K562 (cell line): Measurements from ENCODE around the gene DBF4B. TPM values are rescaled to one million over a fixed set of nuclear protein-coding genes. Genes with fewer than 3 reads are reported as not detected.

Experiments used
- HCFC1 ChIP-seq: IDR thresholded peaks from 2 replicates; pipeline ENCODE4 v1.6.1; 2012; ENCODE audit warnings: low read depth, low read length, improper control_type of control experiment
- MEF2A ChIP-seq: IDR thresholded peaks from 2 replicates; pipeline ENCODE4 v1.6.1; 2011; ENCODE audit warnings: low read depth, mild to moderate bottlenecking, low read length, moderate library complexity; ENCODE audit not compliant: control insufficient read depth
- NBN ChIP-seq: fragments of 450-650 bp; IDR thresholded peaks from 2 replicates; pipeline ENCODE4 v1.6.1; 2016; ENCODE audit warnings: low read depth, mild to moderate bottlenecking
- NFRKB ChIP-seq: fragments of 450-650 bp; IDR thresholded peaks from 2 replicates; pipeline ENCODE4 v1.6.1; 2016; ENCODE audit warnings: low read depth
- RNF219 ChIP-seq: fragments of 250-450 bp; sonication (Bioruptor Pico); IDR thresholded peaks from 2 replicates; pipeline ENCODE4 v1.5.0; 2022; ENCODE audit warnings: mild to moderate bottlenecking
- XRCC4 ChIP-seq: IDR thresholded peaks from one replicate; pipeline ENCODE4 v1.6.1; 2011; ENCODE audit not compliant: insufficient read depth, insufficient read length; ENCODE audit errors: extremely low read depth
- ZBTB40 ChIP-seq, 2 experiments: fragments of 450-650 bp in 1 of 2; sonication (generic) in 1 of 2; formaldehyde crosslinking in 1 of 2; IDR thresholded peaks; 2 replicates each; pipeline versions ENCODE4 v1.7.1 to v1.9.0; 2016 to 2022; ENCODE audit warnings: inconsistent platforms in 1 of 2, mild to moderate bottlenecking in 1 of 2, missing genetic modification reagents in 1 of 2
- polyA plus RNA-seq, 8 experiments: library from polyadenylated mRNA; depleted of rRNA in 4 of 8; stranded (reverse) in 5 of 8; unstranded in 3 of 8; fragments of >200 nt; fragmentation: Nextera tagmentation in 2 of 8; fragmentation: Illumina TruSeq in 1 of 8; extraction: Ambion mirVana in 2 of 8; extraction: Trizol in 1 of 8; gene quantifications; 2 replicates each; pipeline versions ENCODE4 v1.2.1 to v1.2.3, GENCODE V29; 2011 to 2014; ENCODE audit warnings: inconsistent platforms in 1 of 8, missing spikeins in 1 of 8
- total RNA-seq, 7 experiments: library from RNA; depleted of rRNA in 6 of 7; stranded (reverse); fragments of >200 nt in 6 of 7; fragmentation: Illumina TruSeq in 2 of 7; extraction: Trizol in 2 of 7; gene quantifications; 2 replicates each; pipeline versions ENCODE4 v1.2.1 to v1.2.3, GENCODE V29; 2011 to 2021; ENCODE audit warnings: low replicate concordance in 1 of 7
- TF ChIP-seq, protein P1 (sequence below): sonication (generic); formaldehyde crosslinking; IDR thresholded peaks from 2 replicates; pipeline ENCODE4 v1.8.1; 2023; ENCODE audit warnings: mild to moderate bottlenecking, missing genetic modification reagents

The DBF4B gene
- total and polyA plus RNA-seq, 9 of the 15 experiments (the other 6 are each of a cell fraction or from before 2014, with no cell fraction given), result 2.5 to 26.9 (median 14.6) TPM

- TF ChIP-seq, protein P1, sequence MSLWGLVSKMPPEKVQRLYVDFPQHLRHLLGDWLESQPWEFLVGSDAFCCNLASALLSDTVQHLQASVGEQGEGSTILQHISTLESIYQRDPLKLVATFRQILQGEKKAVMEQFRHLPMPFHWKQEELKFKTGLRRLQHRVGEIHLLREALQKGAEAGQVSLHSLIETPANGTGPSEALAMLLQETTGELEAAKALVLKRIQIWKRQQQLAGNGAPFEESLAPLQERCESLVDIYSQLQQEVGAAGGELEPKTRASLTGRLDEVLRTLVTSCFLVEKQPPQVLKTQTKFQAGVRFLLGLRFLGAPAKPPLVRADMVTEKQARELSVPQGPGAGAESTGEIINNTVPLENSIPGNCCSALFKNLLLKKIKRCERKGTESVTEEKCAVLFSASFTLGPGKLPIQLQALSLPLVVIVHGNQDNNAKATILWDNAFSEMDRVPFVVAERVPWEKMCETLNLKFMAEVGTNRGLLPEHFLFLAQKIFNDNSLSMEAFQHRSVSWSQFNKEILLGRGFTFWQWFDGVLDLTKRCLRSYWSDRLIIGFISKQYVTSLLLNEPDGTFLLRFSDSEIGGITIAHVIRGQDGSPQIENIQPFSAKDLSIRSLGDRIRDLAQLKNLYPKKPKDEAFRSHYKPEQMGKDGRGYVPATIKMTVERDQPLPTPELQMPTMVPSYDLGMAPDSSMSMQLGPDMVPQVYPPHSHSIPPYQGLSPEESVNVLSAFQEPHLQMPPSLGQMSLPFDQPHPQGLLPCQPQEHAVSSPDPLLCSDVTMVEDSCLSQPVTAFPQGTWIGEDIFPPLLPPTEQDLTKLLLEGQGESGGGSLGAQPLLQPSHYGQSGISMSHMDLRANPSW (CRISPR knock-in tag), result no peak
- TF ChIP-seq NFRKB (no peak), XRCC4 (no peak), MEF2A (0 out of 2 replicates have a peak, but pooled peaks have one; percentile 12), HCFC1 (no peak), ZBTB40 (IDR thresholded peaks at IDR 0.05) (no peak), ZBTB40 (CRISPR knock-in tag; IDR thresholded peaks at IDR 0.05) (no peak), NBN (no peak), RNF219 (CRISPR knock-in tag) (no peak)
Observed at GRCh38 chr17:44770166-44770925, 61.9 kb downstream of the DBF4B start (continued).
